Keratinocyte (primary cell): ENCODE results near the gene CCDC137.

Experiments used
- EZH2 ChIP-seq: IDR thresholded peaks from one replicate; pipeline ENCODE4 v1.6.1; 2012; ENCODE audit warnings: inconsistent platforms, mild to moderate bottlenecking, low read length, moderate library complexity
- TF ChIP-seq, protein P1 (sequence below), 3 experiments: IDR thresholded peaks in 1 of 3; conservative IDR thresholded peaks in 1 of 3; optimal IDR thresholded peaks in 1 of 3; 2 replicates in 2 of 3; 3 replicates in 1 of 3; pipeline versions ENCODE3 to v1.5.1; 2011; ENCODE audit warnings: low read length in 3 of 3, mild to moderate bottlenecking in 3 of 3, moderate library complexity in 2 of 3, control low read depth in 1 of 3, inconsistent platforms in 1 of 3; ENCODE audit not compliant: insufficient read depth in 2 of 3; ENCODE audit errors: extremely low read depth in 1 of 3

- TF ChIP-seq EZH2 = no peak
- TF ChIP-seq, protein P1, sequence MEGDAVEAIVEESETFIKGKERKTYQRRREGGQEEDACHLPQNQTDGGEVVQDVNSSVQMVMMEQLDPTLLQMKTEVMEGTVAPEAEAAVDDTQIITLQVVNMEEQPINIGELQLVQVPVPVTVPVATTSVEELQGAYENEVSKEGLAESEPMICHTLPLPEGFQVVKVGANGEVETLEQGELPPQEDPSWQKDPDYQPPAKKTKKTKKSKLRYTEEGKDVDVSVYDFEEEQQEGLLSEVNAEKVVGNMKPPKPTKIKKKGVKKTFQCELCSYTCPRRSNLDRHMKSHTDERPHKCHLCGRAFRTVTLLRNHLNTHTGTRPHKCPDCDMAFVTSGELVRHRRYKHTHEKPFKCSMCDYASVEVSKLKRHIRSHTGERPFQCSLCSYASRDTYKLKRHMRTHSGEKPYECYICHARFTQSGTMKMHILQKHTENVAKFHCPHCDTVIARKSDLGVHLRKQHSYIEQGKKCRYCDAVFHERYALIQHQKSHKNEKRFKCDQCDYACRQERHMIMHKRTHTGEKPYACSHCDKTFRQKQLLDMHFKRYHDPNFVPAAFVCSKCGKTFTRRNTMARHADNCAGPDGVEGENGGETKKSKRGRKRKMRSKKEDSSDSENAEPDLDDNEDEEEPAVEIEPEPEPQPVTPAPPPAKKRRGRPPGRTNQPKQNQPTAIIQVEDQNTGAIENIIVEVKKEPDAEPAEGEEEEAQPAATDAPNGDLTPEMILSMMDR (optimal IDR thresholded peaks at IDR 0.05 in 1 of 3, IDR thresholded peaks at IDR 0.05 in 1 of 3, conservative IDR thresholded peaks at IDR 0.05 in 1 of 3; ENCODE audit: extremely low read depth in 1 of 3, insufficient read depth in 2 of 3, low read length in 3 of 3) = no peak
Observed at GRCh38 chr17:81691196-81691595, 24.7 kb downstream of the CCDC137 start.
